HepG2 (cell line): ENCODE measurements around the gene CNTN2. TPM values are rescaled to one million over a fixed set of nuclear protein-coding genes. Genes with fewer than 3 reads are reported as not detected.

Experiments
- ATAC-seq: fragments of 200-7000 bp; cut with Tn5 transposase; 3 replicates; pipeline ENCODE4 v1.9.1; 2020; ENCODE audit warnings: mild to moderate bottlenecking, moderate library complexity
- BruUV-seq: library from RNA; stranded (reverse); fragments of 400-500 nt; replicated peaks from 2 replicates; lab custom pipeline; 2021; lab: Mats Ljungman, UMichigan
- CTCF ChIA-PET: fragments of 300-600 bp; formaldehyde crosslinking; extraction: SDS; loops from one replicate; lab custom pipeline; 2021; ENCODE audit warnings: low total read pairs, inconsistent platforms, low intra/inter-chr PET ratio; lab: Yijun Ruan, JAX
- POLR2A ChIA-PET: fragments of 350-600 bp; sonication (Branson Sonifier 250); formaldehyde crosslinking; loops from one replicate; lab custom pipeline; 2020; ENCODE audit warnings: antibody characterized with exemption, inconsistent platforms; lab: Yijun Ruan, JAX
- DNase-seq: peaks from one replicate; pipeline ENCODE4 v3.0.0-alpha.2; 2015; ENCODE audit warnings: low spot score
- FAIRE-seq: peaks from 3 replicates; lab custom pipeline; 2011; peaks lifted over from hg19 to GRCh38; lab: Jason Lieb, UNC
- H2AFZ ChIP-seq: one replicate; pipeline ENCODE4 v1.6.1; 2011; ENCODE audit warnings: low read length, inconsistent platforms
- H3K27ac ChIP-seq: fragments of 300-600 bp; 3 replicates; pipeline ENCODE4 v1.8.0; 2011; ENCODE audit warnings: mixed run types, mild to moderate bottlenecking, mixed read lengths, low read length, inconsistent platforms; ENCODE audit not compliant: insufficient read depth; ENCODE audit errors: extremely low read length
- H3K27me3 ChIP-seq, 2 experiments: fragments of 200-600 bp in 1 of 2; 2 replicates in 1 of 2; 3 replicates in 1 of 2; pipeline versions ENCODE4 v1.6.0 to v1.8.0; 2011; ENCODE audit warnings: low read length in 2 of 2, mild to moderate bottlenecking in 2 of 2, moderate library complexity in 2 of 2, inconsistent platforms in 1 of 2; ENCODE audit not compliant: insufficient read depth in 2 of 2, control insufficient read depth in 1 of 2
- H3K36me3 ChIP-seq, 2 experiments: fragments of 200-600 bp in 1 of 2; replicated peaks in 1 of 2; 2 replicates in 1 of 2; 3 replicates in 1 of 2; pipeline versions ENCODE4 v1.5.1 to v1.8.0; 2011; ENCODE audit warnings: low read length in 2 of 2, inconsistent platforms in 1 of 2; ENCODE audit not compliant: insufficient read depth in 2 of 2, control insufficient read depth in 1 of 2
- H3K4me1 ChIP-seq: 2 replicates; pipeline ENCODE4 v1.5.1; 2012; ENCODE audit warnings: low read length, inconsistent platforms; ENCODE audit not compliant: insufficient read depth
- H3K4me2 ChIP-seq: 2 replicates; pipeline ENCODE4 v1.6.0; 2011; ENCODE audit warnings: low read depth, low read length, inconsistent platforms
- H3K4me3 ChIP-seq, 3 experiments: fragments of 200-600 bp in 1 of 3; sonication (generic), shearing (Covaris generic) in 1 of 3; replicated peaks in 1 of 3; 2 replicates each; pipeline ENCODE4 v1.5.1; 2011 to 2016; ENCODE audit warnings: low read length in 3 of 3, inconsistent platforms in 2 of 3, low read depth in 2 of 3, mild to moderate bottlenecking in 2 of 3, control low read depth in 1 of 3, mixed read lengths in 1 of 3; ENCODE audit not compliant: insufficient read depth in 1 of 3
- H3K79me2 ChIP-seq: one replicate; pipeline ENCODE4 v1.6.1; 2011; ENCODE audit warnings: low read length, inconsistent platforms; ENCODE audit not compliant: insufficient read depth
- H3K9ac ChIP-seq: 2 replicates; pipeline ENCODE4 v1.6.0; 2011; ENCODE audit warnings: mild to moderate bottlenecking, low read depth, low read length, inconsistent platforms; ENCODE audit not compliant: insufficient read depth
- H3K9me3 ChIP-seq: 2 replicates; pipeline ENCODE4 v1.5.1; 2012; ENCODE audit warnings: mild to moderate bottlenecking, low read length
- H4K20me1 ChIP-seq: 2 replicates; pipeline ENCODE4 v1.6.0; 2011; ENCODE audit warnings: inconsistent platforms, mild to moderate bottlenecking, low read length, moderate library complexity; ENCODE audit not compliant: insufficient read depth
- DZIP1 ChIP-seq: sonication (generic); formaldehyde crosslinking; IDR thresholded peaks from 2 replicates; pipeline ENCODE4 v1.5.0; 2020; ENCODE audit warnings: mild to moderate bottlenecking, missing genetic modification reagents
- MATR3 ChIP-seq: sonication (generic); formaldehyde crosslinking; IDR thresholded peaks from 2 replicates; pipeline ENCODE4 v1.4.0; 2020; ENCODE audit warnings: missing genetic modification reagents
- REST ChIP-seq, 2 experiments: IDR thresholded peaks; 2 replicates each; pipeline ENCODE4 v1.6.1; 2011 to 2012; ENCODE audit warnings: low read length in 2 of 2, borderline replicate concordance in 1 of 2, low read depth in 1 of 2, mild to moderate bottlenecking in 1 of 2, moderate library complexity in 1 of 2
- TARDBP ChIP-seq: sonication (generic); formaldehyde crosslinking; IDR thresholded peaks from 2 replicates; pipeline ENCODE4 v1.8.0; 2022; ENCODE audit warnings: mild to moderate bottlenecking, missing genetic modification reagents
- TBP ChIP-seq: sonication (generic); formaldehyde crosslinking; IDR thresholded peaks from 2 replicates; pipeline ENCODE4 v1.5.0; 2020; ENCODE audit warnings: missing genetic modification reagents
- in situ Hi-C: cut with HindIII; loops from 2 replicates; pipeline ENCODE4 v1.10.0; 2017; ENCODE audit warnings: low pct_unique_long_range_greater_than_20kb; ENCODE audit not compliant: extremely low pct_ligation_motif_present
- intact Hi-C: fragments of 100-400 bp; cut with micrococcal nuclease; formaldehyde crosslinking; loops from one replicate; pipeline ENCODE4 v1.10.0; 2022; ENCODE audit not compliant: unreplicated experiment
- polyA plus RNA-seq, 8 experiments: library from polyadenylated mRNA; depleted of rRNA in 3 of 8; stranded (reverse) in 7 of 8; unstranded in 1 of 8; fragments of >200 nt; fragmentation: Illumina TruSeq in 4 of 8; extraction: Trizol in 4 of 8; gene quantifications; 2 replicates each; pipeline versions ENCODE4 v1.2.1 to v1.2.3, GENCODE V29; 2011 to 2016; ENCODE audit warnings: low read depth in 4 of 8, missing spikeins in 1 of 8, mixed read lengths in 1 of 8; ENCODE audit not compliant: insufficient read depth in 1 of 8
- total RNA-seq, 5 experiments: library from RNA; depleted of rRNA; stranded (reverse); fragments of >200 nt; fragmentation: Illumina TruSeq; extraction: Trizol; gene quantifications; 2 replicates each; pipeline ENCODE4 v1.2.3, GENCODE V29; 2016; ENCODE audit warnings: low read depth in 1 of 5

Gene CNTN2
- total and polyA plus RNA-seq, 2 of the 13 experiments (the other 11 are each of a cell fraction or from before 2014, with no cell fraction given), result not detected

- Histone ChIP-seq H2AFZ (no peak overlapping the region), H3K36me3 (peaks cover 17 to 88% of the 10 kb centered on the region in 2 experiments), H3K9ac (no peak overlapping the region), H3K4me3 (no peak overlapping the region), H4K20me1 (no peaks in the 10 kb centered on the region), H3K4me1 (peaks cover 9% of the 10 kb centered on the region), H3K4me2 (no peak overlapping the region), H3K79me2 (no peaks in the 10 kb centered on the region), H3K27ac (no peak overlapping the region), H3K27me3 (no peaks in the 10 kb centered on the region; a peak in 1 of 5 replicates), H3K9me3 (no peaks in the 10 kb centered on the region)
- FAIRE-seq (no peak), ATAC-seq (no peak), DNase-seq (no peak)
- TF ChIP-seq MATR3 (CRISPR knock-in tag) (no peak), REST (IDR thresholded peaks at IDR 0.05; ENCODE audit: borderline replicate concordance in 1 of 2, low read depth in 1 of 2, low read length in 2 of 2) (no peak), DZIP1 (CRISPR knock-in tag) (no peak), TBP (CRISPR knock-in tag) (no peak), TARDBP (CRISPR knock-in tag) (no peak)
- intact Hi-C loops, result no loop called here
- ChIA-PET POLR2A (no interaction called here), CTCF (no interaction called here)
- BruUV-seq, result no TSS peak
- in situ Hi-C loops, result no loop called here
Observed at GRCh38 chr1:205098242-205098641, 55.2 kb downstream of the CNTN2 start.
